HG02981 (cell line): ENCODE data around the gene CPOX.
"Not testable (repeated sequence)": the region's sequence is repeated elsewhere in the genome, so short reads cannot be mapped to it uniquely, and the experiment has no call there.

Experiments
- ATAC-seq: cut with Tn5 transposase; IDR thresholded peaks from one replicate; pipeline ENCODE4 v1.9.1; 2021; ENCODE audit warnings: mild to moderate bottlenecking, moderate library complexity; ENCODE audit not compliant: unreplicated experiment

Gene CPOX

GRCh38 chr3:98564282-98565005 is 29.0 kb downstream of the CPOX start:
- peak; percentile 17 for ATAC-seq

- peak; percentile 57 for ATAC-seq
Measured at GRCh38 chr3:98563661-98564281, 29.6 kb downstream of the CPOX start.

GRCh38 chr3:98561727-98562521 is 31.5 kb downstream of the CPOX start:
- no peak for ATAC-seq

GRCh38 chr3:98560911-98561310 is 32.5 kb downstream of the CPOX start:
- ATAC-seq: no peak

GRCh38 chr3:98559769-98560168 is 33.6 kb downstream of the CPOX start:
- not testable (repeated sequence) for ATAC-seq

- no peak for ATAC-seq
Measured at GRCh38 chr3:98558100-98558827, 35.1 kb downstream of the CPOX start.

GRCh38 chr3:98557324-98558010 is 35.9 kb downstream of the CPOX start:
- ATAC-seq: no peak

- peak; percentile 81 for ATAC-seq
Measured at GRCh38 chr3:98556164-98557130, 37.0 kb downstream of the CPOX start.

GRCh38 chr3:98555025-98555379 is 38.4 kb downstream of the CPOX start:
- ATAC-seq: no peak

- ATAC-seq: no peak
Measured at GRCh38 chr3:98554580-98554979, 38.8 kb downstream of the CPOX start.

GRCh38 chr3:98553753-98554152 is 39.7 kb downstream of the CPOX start:
- ATAC-seq: no peak

- no peak for ATAC-seq
Measured at GRCh38 chr3:98553021-98553563, 40.3 kb downstream of the CPOX start.

GRCh38 chr3:98552232-98553020 is 41.0 kb downstream of the CPOX start:
- no peak for ATAC-seq

GRCh38 chr3:98551754-98552153 is 41.7 kb downstream of the CPOX start:
- no peak for ATAC-seq

GRCh38 chr3:98551236-98551635 is 42.2 kb downstream of the CPOX start:
- no peak for ATAC-seq

- ATAC-seq: no peak
Measured at GRCh38 chr3:98550833-98551232, 42.6 kb downstream of the CPOX start.

- no peak for ATAC-seq
Measured at GRCh38 chr3:98548544-98548943, 44.9 kb downstream of the CPOX start.

- peak; percentile 52 for ATAC-seq
Measured at GRCh38 chr3:98545940-98546339, 47.5 kb downstream of the CPOX start.
